AG09309 (cell line): ENCODE measurements around the gene TREX2.

ENCODE experiments used
- DNase-seq: peaks from one replicate; pipeline ENCODE4 v3.0.0-alpha.2; 2010; ENCODE audit warnings: low read depth
- H3K4me3 ChIP-seq: 2 replicates; pipeline ENCODE4 v1.5.1; 2011; ENCODE audit warnings: mild to moderate bottlenecking, low read depth, low read length, moderate library complexity; ENCODE audit not compliant: control insufficient read depth
- TF ChIP-seq, protein P1 (sequence below): IDR thresholded peaks from 2 replicates; pipeline ENCODE4 v1.5.1; 2011; ENCODE audit warnings: mild to moderate bottlenecking, low read depth, low read length, inconsistent platforms; ENCODE audit not compliant: insufficient read depth, control insufficient read depth; ENCODE audit errors: missing control alignments

TREX2 gene

DNA sequence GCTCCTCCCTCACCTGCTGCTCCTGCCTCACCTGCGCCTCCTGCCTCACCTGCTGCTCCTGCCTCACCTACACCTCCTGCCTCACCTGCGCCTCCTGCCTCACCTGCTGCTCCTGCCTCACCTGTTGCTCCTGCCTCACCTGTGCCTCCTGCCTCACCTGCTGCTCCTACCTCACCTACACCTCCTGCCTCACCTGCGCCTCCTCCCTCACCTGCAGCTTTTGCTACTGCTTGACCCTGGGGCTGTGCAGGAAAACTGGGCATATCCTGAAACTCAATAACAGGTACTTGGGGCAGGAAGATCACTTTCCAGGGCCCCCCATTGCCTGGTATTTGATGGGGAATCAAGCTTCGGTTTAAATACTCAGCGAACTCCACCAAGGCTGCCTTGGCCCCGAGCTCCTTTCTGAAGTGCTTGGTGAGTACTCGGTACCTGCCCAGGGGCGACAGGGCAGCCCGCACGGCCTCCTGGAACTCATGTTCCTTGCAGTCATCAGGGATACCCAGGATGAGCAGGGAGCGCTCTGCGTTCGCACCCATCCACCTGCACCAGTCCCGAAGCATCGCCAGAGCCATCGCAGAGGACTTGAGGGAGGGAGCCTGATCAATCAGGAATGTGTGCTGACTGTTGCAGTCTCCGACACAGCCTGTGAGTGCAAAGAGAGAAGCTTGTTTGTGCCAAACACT lies 47.4 kb downstream of the TREX2 start:
- TF ChIP-seq, protein P1, sequence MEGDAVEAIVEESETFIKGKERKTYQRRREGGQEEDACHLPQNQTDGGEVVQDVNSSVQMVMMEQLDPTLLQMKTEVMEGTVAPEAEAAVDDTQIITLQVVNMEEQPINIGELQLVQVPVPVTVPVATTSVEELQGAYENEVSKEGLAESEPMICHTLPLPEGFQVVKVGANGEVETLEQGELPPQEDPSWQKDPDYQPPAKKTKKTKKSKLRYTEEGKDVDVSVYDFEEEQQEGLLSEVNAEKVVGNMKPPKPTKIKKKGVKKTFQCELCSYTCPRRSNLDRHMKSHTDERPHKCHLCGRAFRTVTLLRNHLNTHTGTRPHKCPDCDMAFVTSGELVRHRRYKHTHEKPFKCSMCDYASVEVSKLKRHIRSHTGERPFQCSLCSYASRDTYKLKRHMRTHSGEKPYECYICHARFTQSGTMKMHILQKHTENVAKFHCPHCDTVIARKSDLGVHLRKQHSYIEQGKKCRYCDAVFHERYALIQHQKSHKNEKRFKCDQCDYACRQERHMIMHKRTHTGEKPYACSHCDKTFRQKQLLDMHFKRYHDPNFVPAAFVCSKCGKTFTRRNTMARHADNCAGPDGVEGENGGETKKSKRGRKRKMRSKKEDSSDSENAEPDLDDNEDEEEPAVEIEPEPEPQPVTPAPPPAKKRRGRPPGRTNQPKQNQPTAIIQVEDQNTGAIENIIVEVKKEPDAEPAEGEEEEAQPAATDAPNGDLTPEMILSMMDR = no peak
- DNase-seq = no peak

GRCh38 chrX:153397256-153397960 lies 48.4 kb downstream of the TREX2 start:
- H3K4me3 ChIP-seq = no peak overlapping the region
- TF ChIP-seq, protein P1 = no peak
- no peak for DNase-seq

More for the DNA sequence above, 47.4 kb downstream of the TREX2 start:
- H3K4me3 ChIP-seq = no peak overlapping the region

GRCh38 chrX:153396320-153397195 lies 49.3 kb downstream of the TREX2 start:
- TF ChIP-seq, protein P1 = no peak
- no peak overlapping the region for H3K4me3 ChIP-seq
- DNase-seq = no peak

GRCh38 chrX:153395613-153396319 lies 50.1 kb downstream of the TREX2 start:
- DNase-seq = no peak
- no peak overlapping the region for H3K4me3 ChIP-seq
- TF ChIP-seq, protein P1 = no peak

DNA sequence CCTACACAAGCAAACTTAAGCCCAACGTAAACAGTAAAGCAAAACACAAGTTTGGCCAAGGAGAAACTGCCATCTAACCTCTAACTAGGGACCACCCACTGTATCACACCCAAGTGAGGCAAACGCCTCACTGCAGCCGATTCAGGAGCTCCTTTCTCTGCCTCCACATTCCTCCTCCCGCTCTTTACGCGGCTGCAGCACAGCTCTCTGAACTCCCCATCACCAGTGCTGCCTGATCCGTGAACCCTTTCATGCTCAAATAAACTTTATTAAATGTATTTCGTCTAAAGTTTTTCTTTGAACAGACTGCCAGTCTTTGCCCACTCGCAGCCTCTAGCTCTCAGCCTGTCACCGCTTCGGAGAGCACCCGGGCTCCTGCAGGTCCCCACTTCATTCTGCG lies 51.2 kb downstream of the TREX2 start:
- no peak for DNase-seq
- no peak overlapping the region for H3K4me3 ChIP-seq
- TF ChIP-seq, protein P1 = no peak
